B cell (primary cell): ENCODE measurements around the gene SPTBN1. TPM values are rescaled to one million over a fixed set of nuclear protein-coding genes. Genes with fewer than 3 reads are reported as not detected.

Experiments
- ATAC-seq: fragments of 200-7000 bp; cut with Tn5 transposase; one replicate; pipeline ENCODE4 v1.10.0; 2021; ENCODE audit warnings: low read depth, mild to moderate bottlenecking, moderate number of reproducible peaks, moderate library complexity
- CTCF ChIA-PET: fragments of 350-600 bp; sonication (Branson Sonifier 250); formaldehyde crosslinking; loops from one replicate; lab custom pipeline; 2021; ENCODE audit warnings: antibody characterized with exemption, inconsistent platforms; lab: Charles Lee
- POLR2A ChIA-PET: fragments of 350-600 bp; sonication (Branson Sonifier 250); formaldehyde crosslinking; loops from one replicate; lab custom pipeline; 2021; ENCODE audit warnings: antibody characterized with exemption; lab: Charles Lee
- DNase-seq: peaks from one replicate; pipeline ENCODE4 v3.0.0; 2013
- H2AFZ ChIP-seq: 2 replicates; pipeline ENCODE4 v1.6.1; 2012; ENCODE audit warnings: mild to moderate bottlenecking, low read depth, low read length; ENCODE audit not compliant: insufficient read depth, poor library complexity, severe bottlenecking
- H3K27ac ChIP-seq, 2 donors: 1 replicate in 1 of 2; 2 replicates in 1 of 2; pipeline ENCODE4 v1.5.1; 2012 to 2013; ENCODE audit warnings: low read length in 2 of 2, mild to moderate bottlenecking in 2 of 2, moderate library complexity in 1 of 2
- H3K27me3 ChIP-seq, 4 experiments: fragments of 200-600 bp in 1 of 4; sonication (generic) in 1 of 4; replicated peaks in 1 of 4; 1 replicate in 2 of 4; 2 replicates in 2 of 4; pipeline versions ENCODE4 v1.6.1 to v1.7.0; 2013 to 2016; ENCODE audit warnings: low read length in 3 of 4, mild to moderate bottlenecking in 2 of 4, mixed read lengths in 1 of 4, moderate library complexity in 1 of 4; ENCODE audit not compliant: insufficient read depth in 4 of 4, control insufficient read depth in 3 of 4; ENCODE audit errors: control extremely low read depth in 1 of 4
- H3K36me3 ChIP-seq, 2 experiments: replicated peaks in 1 of 2; 1 replicate in 1 of 2; 2 replicates in 1 of 2; pipeline versions ENCODE4 v1.6.1 to v1.7.1; 2013; ENCODE audit warnings: low read length in 1 of 2; ENCODE audit not compliant: insufficient read depth in 2 of 2, control insufficient read depth in 1 of 2; ENCODE audit errors: control extremely low read depth in 1 of 2, extremely low read depth in 1 of 2
- H3K4me1 ChIP-seq, 2 donors: fragments of 200-600 bp in 1 of 2; sonication (generic) in 1 of 2; 1 replicate in 1 of 2; 2 replicates in 1 of 2; pipeline versions ENCODE4 v1.5.1 to v1.6.1; 2013 to 2017; ENCODE audit warnings: low read length in 2 of 2; ENCODE audit not compliant: control insufficient read depth in 2 of 2, insufficient read depth in 2 of 2
- H3K4me2 ChIP-seq: replicated peaks from 2 replicates; pipeline ENCODE3; 2012; ENCODE audit warnings: mild to moderate bottlenecking, low read depth, low read length; ENCODE audit not compliant: poor library complexity, severe bottlenecking
- H3K4me3 ChIP-seq, 5 experiments: fragments of 200-600 bp in 1 of 5; sonication (generic) in 1 of 5; 1 replicate in 3 of 5; 2 replicates in 2 of 5; pipeline versions ENCODE4 v1.5.1 to v1.7.0; 2011 to 2016; ENCODE audit warnings: low read length in 4 of 5, mild to moderate bottlenecking in 4 of 5, low read depth in 2 of 5, control low read depth in 1 of 5, moderate library complexity in 1 of 5; ENCODE audit not compliant: insufficient read depth in 1 of 5; ENCODE audit errors: control extremely low read depth in 1 of 5, extremely low read depth in 1 of 5
- H3K79me2 ChIP-seq: fragments of 200-600 bp; sonication (generic); one replicate; pipeline ENCODE4 v1.6.0; 2016; ENCODE audit warnings: low read length; ENCODE audit not compliant: control insufficient read depth, insufficient read depth
- H3K9ac ChIP-seq: fragments of 200-600 bp; sonication (generic); 2 replicates; pipeline ENCODE4 v1.6.1; 2017; ENCODE audit warnings: mild to moderate bottlenecking, low read length, moderate library complexity
- H3K9me3 ChIP-seq, 3 donors: one replicate each; pipeline versions ENCODE4 v1.6.1 to v1.7.1; 2013; ENCODE audit warnings: low read length in 2 of 3; ENCODE audit not compliant: control insufficient read depth in 2 of 3, insufficient read depth in 1 of 3; ENCODE audit errors: control extremely low read depth in 1 of 3
- H4K20me1 ChIP-seq: 2 replicates; pipeline ENCODE4 v1.6.0; 2012; ENCODE audit warnings: mild to moderate bottlenecking, low read length; ENCODE audit not compliant: insufficient read depth, control insufficient read depth, poor library complexity, severe bottlenecking
- H3K27ac Mint-ChIP-seq: one replicate; pipeline ENCODE4 v1.8.0; 2021; ENCODE audit warnings: mixed read lengths
- H3K27me3 Mint-ChIP-seq: one replicate; pipeline ENCODE4 v1.8.0; 2021; ENCODE audit warnings: mixed read lengths
- H3K4me1 Mint-ChIP-seq: one replicate; pipeline ENCODE4 v1.8.0; 2021; ENCODE audit warnings: mixed read lengths
- H3K4me3 Mint-ChIP-seq: one replicate; pipeline ENCODE4 v1.8.0; 2021; ENCODE audit warnings: mixed read lengths
- H3K9me3 Mint-ChIP-seq: one replicate; pipeline ENCODE4 v1.8.0; 2022; ENCODE audit warnings: mixed read lengths; ENCODE audit not compliant: insufficient read depth
- EZH2 ChIP-seq: IDR thresholded peaks from 2 replicates; pipeline ENCODE4 v1.6.1; 2012; ENCODE audit warnings: borderline replicate concordance, low read depth, mild to moderate bottlenecking, moderate library complexity, low read length; ENCODE audit not compliant: insufficient read depth, poor library complexity, severe bottlenecking
- WGBS: methylation state at CpG from one replicate; pipeline ENCODE4 v1.1.5; 2013; ENCODE audit warnings: missing lambda C conversion rate; ENCODE audit not compliant: insufficient coverage; 5-methylcytosine and 5-hydroxymethylcytosine counted together
- intact Hi-C: fragments of 100-400 bp; cut with micrococcal nuclease; formaldehyde crosslinking; loops from one replicate; pipeline ENCODE4 v1.10.0; 2022
- polyA plus RNA-seq: library from polyadenylated mRNA; depleted of rRNA; stranded (reverse); fragments of >200 nt; gene quantifications from 2 replicates; pipeline ENCODE4 v1.2.3, GENCODE V29; 2012
- total RNA-seq, 2 donors: library from RNA; stranded (reverse); fragments of 120-200 nt in 1 of 2; gene quantifications; 1 replicate in 1 of 2; 2 replicates in 1 of 2; pipeline versions ENCODE4 v1.2.3 to v1.2.4, GENCODE V29; 2013 to 2022
- TF ChIP-seq, protein P1 (sequence below): fragments of 200-600 bp; IDR thresholded peaks from one replicate; pipeline ENCODE4 v1.8.0; 2022; ENCODE audit warnings: antibody characterized with exemption, mild to moderate bottlenecking

SPTBN1 gene
- total and polyA plus RNA-seq, 2 donors (not counting 1 experiment from before 2014, with no cell fraction given), result 43.7 to 144 TPM

DNA sequence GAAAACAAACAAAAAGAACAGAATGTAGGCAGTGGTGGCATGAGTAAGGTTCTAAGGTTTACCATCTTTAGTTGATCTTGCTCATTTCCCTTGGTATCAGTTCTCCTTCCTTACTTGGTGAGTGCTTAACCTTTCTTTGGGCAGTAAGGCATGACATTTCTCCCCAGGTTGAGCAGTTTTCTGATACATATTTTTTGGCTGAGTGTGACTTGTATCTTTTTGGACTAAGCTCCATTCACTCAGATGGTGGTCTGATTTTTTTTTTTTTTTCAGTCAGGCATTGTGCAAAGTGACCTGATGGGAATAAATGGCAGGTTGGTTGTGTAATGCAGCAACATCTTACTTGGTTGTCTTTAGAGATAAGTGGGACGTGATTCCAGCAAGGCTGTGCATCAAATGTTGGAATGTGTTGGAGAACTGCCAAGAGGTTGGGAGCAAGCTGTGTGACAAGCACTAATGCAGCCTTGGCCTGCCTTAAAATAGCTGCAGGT, 15.1 kb downstream of the SPTBN1 start:
- no peak overlapping the region for H3K27ac ChIP-seq
- peaks cover 8% of the 10 kb centered on the region for H3K4me1 Mint-ChIP-seq
- no peak overlapping the region for H3K4me2 ChIP-seq
- H2AFZ ChIP-seq, result no peak overlapping the region
- H3K36me3 ChIP-seq, result no peaks in the 10 kb centered on the region
- H3K79me2 ChIP-seq, result no peaks in the 10 kb centered on the region
- no peak for TF ChIP-seq EZH2
- TF ChIP-seq, protein P1, sequence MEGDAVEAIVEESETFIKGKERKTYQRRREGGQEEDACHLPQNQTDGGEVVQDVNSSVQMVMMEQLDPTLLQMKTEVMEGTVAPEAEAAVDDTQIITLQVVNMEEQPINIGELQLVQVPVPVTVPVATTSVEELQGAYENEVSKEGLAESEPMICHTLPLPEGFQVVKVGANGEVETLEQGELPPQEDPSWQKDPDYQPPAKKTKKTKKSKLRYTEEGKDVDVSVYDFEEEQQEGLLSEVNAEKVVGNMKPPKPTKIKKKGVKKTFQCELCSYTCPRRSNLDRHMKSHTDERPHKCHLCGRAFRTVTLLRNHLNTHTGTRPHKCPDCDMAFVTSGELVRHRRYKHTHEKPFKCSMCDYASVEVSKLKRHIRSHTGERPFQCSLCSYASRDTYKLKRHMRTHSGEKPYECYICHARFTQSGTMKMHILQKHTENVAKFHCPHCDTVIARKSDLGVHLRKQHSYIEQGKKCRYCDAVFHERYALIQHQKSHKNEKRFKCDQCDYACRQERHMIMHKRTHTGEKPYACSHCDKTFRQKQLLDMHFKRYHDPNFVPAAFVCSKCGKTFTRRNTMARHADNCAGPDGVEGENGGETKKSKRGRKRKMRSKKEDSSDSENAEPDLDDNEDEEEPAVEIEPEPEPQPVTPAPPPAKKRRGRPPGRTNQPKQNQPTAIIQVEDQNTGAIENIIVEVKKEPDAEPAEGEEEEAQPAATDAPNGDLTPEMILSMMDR, result no peak
- ATAC-seq, result peak; percentile 31
- WGBS, result 100% methylated on average over 1 of the region's 1 CpG
- no peaks in the 10 kb centered on the region for H3K9me3 Mint-ChIP-seq
- H3K27me3 Mint-ChIP-seq, result peaks cover 6% of the 10 kb centered on the region
- POLR2A ChIA-PET, result no interaction called here
- intact Hi-C loops, result no loop called here
- H3K4me3 ChIP-seq, result no peak overlapping the region
- no peak overlapping the region for H3K4me3 Mint-ChIP-seq
- H3K27ac Mint-ChIP-seq, result no peak overlapping the region
- no peak for DNase-seq
- no peaks in the 10 kb centered on the region for H3K9me3 ChIP-seq
- CTCF ChIA-PET, result interaction anchor here (0.6 to 1.2 kb wide), 3 partner anchors 61 to 262 kb away, joined by 3 to 4 read pairs (median 3); no protein-coding TSS in a partner anchor
- H3K9ac ChIP-seq, result no peak overlapping the region
- H3K27me3 ChIP-seq, result no peaks in the 10 kb centered on the region
- peaks cover 0 to 4% of the 10 kb centered on the region in 2 donors for H3K4me1 ChIP-seq
- H4K20me1 ChIP-seq, result no peaks in the 10 kb centered on the region

DNA sequence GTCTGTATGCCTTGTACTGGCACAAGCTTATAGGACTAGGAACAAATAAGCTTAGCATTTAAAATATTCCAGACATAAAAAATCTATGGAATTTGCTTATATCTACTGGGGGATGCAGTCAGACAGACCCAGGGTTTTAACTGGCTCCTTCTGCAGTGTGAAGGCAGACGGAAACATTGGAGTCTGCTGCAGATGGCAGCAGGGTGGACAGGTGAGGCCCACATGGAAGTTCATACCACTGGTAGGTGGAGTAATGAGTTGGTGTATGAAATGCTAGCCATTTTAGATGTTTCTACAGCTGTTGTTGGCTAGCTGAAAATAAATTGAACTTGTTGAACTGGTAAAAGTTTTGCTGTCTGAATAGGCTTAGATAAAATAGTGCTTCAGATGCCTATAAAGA, 17.7 kb downstream of the SPTBN1 start:
- Histone ChIP-seq H3K36me3 (no peaks in the 10 kb centered on the region), H2AFZ (no peak overlapping the region), H3K9me3 (no peaks in the 10 kb centered on the region), H3K4me2 (no peak overlapping the region), H3K79me2 (no peaks in the 10 kb centered on the region), H3K4me3 (no peak overlapping the region), H3K9ac (no peak overlapping the region), H3K4me1 (peaks cover 0 to 4% of the 10 kb centered on the region in 2 donors), H3K27ac (no peak overlapping the region), H4K20me1 (no peaks in the 10 kb centered on the region), H3K27me3 (no peaks in the 10 kb centered on the region)
- TF ChIP-seq, protein P1, result no peak
- no peak for TF ChIP-seq EZH2
- POLR2A ChIA-PET, result no interaction called here
- DNase-seq, result no peak
- no peak for ATAC-seq
- Mint-ChIP-seq H3K27ac (no peak overlapping the region), H3K4me1 (peaks cover 6% of the 10 kb centered on the region), H3K9me3 (no peaks in the 10 kb centered on the region), H3K4me3 (no peak overlapping the region), H3K27me3 (no peaks in the 10 kb centered on the region)
- CTCF ChIA-PET, result no interaction called here
- intact Hi-C loops, result no loop called here
- 100% methylated on average over 1 of the region's 1 CpG for WGBS
